Kidney (tissue), 14 donors: ENCODE results near the gene RFT1. TPM values are rescaled to one million over a fixed set of nuclear protein-coding genes. Genes with fewer than 3 reads are reported as not detected.

ENCODE experiments used
- DNase-seq, 5 donors: peaks; one replicate each; pipeline ENCODE4 v3.0.0-alpha.2; 2013 to 2020
- FAIRE-seq: peaks from 2 replicates; lab custom pipeline; 2012; peaks lifted over from hg19 to GRCh38; lab: Jason Lieb, UNC
- H3K27ac ChIP-seq, 2 donors: one replicate each; pipeline ENCODE4 v1.7.0; 2013; ENCODE audit warnings: low read depth in 2 of 2, low read length in 2 of 2, inconsistent platforms in 1 of 2
- H3K27me3 ChIP-seq: one replicate; pipeline ENCODE4 v1.7.1; 2013; ENCODE audit warnings: low read length, inconsistent platforms; ENCODE audit not compliant: control insufficient read depth, insufficient read depth
- H3K36me3 ChIP-seq, 3 donors: one replicate each; pipeline versions ENCODE4 v1.7.0 to v1.7.1; 2013; ENCODE audit warnings: low read length in 3 of 3, control low read depth in 1 of 3, inconsistent platforms in 1 of 3; ENCODE audit not compliant: insufficient read depth in 3 of 3, control insufficient read depth in 2 of 3
- H3K4me1 ChIP-seq, 3 donors: one replicate each; pipeline versions ENCODE4 v1.7.0 to v1.7.1; 2013; ENCODE audit warnings: low read length in 3 of 3, inconsistent platforms in 1 of 3, low read depth in 1 of 3; ENCODE audit not compliant: control insufficient read depth in 2 of 3, insufficient read depth in 2 of 3
- H3K4me3 ChIP-seq, 3 donors: one replicate each; pipeline versions ENCODE4 v1.7.0 to v1.8.1; 2013; ENCODE audit warnings: low read length in 3 of 3, control low read depth in 1 of 3, inconsistent platforms in 1 of 3
- H3K9ac ChIP-seq, 3 donors: one replicate each; pipeline versions ENCODE4 v1.7.0 to v1.7.1; 2013; ENCODE audit warnings: low read length in 3 of 3, control low read depth in 1 of 3, inconsistent platforms in 1 of 3
- H3K9me3 ChIP-seq, 3 donors: one replicate each; pipeline versions ENCODE4 v1.7.0 to v1.7.1; 2013; ENCODE audit warnings: low read length in 3 of 3, control low read depth in 1 of 3, inconsistent platforms in 1 of 3; ENCODE audit not compliant: control insufficient read depth in 2 of 3, insufficient read depth in 1 of 3
- CTCF ChIP-seq: IDR thresholded peaks from 3 replicates; pipeline ENCODE4 v1.5.1; 2012; ENCODE audit warnings: mild to moderate bottlenecking, moderate library complexity, borderline replicate concordance; ENCODE audit not compliant: insufficient read depth; ENCODE audit errors: extremely low read depth
- intact Hi-C: fragments of 100-400 bp; cut with DNase I; formaldehyde crosslinking; loops from one replicate; pipeline ENCODE4 v1.11.1; 2022
- polyA plus RNA-seq: library from polyadenylated mRNA; stranded (reverse); fragments of 350-450 nt; fragmentation: Illumina TruSeq; extraction: RNeasy Lipid Tissue Mini Kit (QIAGEN cat#74804); gene quantifications from one replicate; pipeline ENCODE4 v1.2.3, GENCODE V29; 2014; ENCODE audit warnings: low read depth, low replicate concordance; ENCODE audit not compliant: insufficient read depth
- total RNA-seq: library from RNA; stranded (reverse); fragmentation: NEBNext Ultra II Directional; extraction: Animal tissue kit (Norgen Biotek cat#: 25700); gene quantifications from one replicate; pipeline ENCODE4 v1.2.1, GENCODE V29; 2021
- donor health status: control.
- donor health status: control.
- donor health status: control.
- donor health status: control.
- donor health status: control.
- donor health status: DM: yes; HTN: yes; CAD: no.
- donor health status: Normal renal cell carcinoma (clear cell type).

Gene RFT1
- total and polyA plus RNA-seq, 2 donors from 2014 or later, result 14.7 to 22.8 TPM

GRCh38 chr3:53102601-53103147 lies 27.6 kb downstream of the RFT1 start:
- H3K27ac ChIP-seq, result no peak overlapping the region
- no peaks in the 10 kb centered on the region for H3K27me3 ChIP-seq
- FAIRE-seq, result no peak
- DNase-seq, result peak in 2 of 5 donors; percentile 10 to 26
- H3K4me3 ChIP-seq, result no peak overlapping the region
- H3K36me3 ChIP-seq, result peaks cover 3 to 22% (median 21%) of the 10 kb centered on the region in 3 donors
- intact Hi-C loops, result no loop called here
- TF ChIP-seq CTCF, result no peak
- H3K9me3 ChIP-seq, result no peaks in the 10 kb centered on the region
- H3K9ac ChIP-seq, result no peak overlapping the region
- no peaks in the 10 kb centered on the region for H3K4me1 ChIP-seq

GRCh38 chr3:53101956-53102355 lies 28.3 kb downstream of the RFT1 start:
- Histone ChIP-seq H3K27ac (no peak overlapping the region), H3K4me3 (no peak overlapping the region), H3K9me3 (no peaks in the 10 kb centered on the region), H3K9ac (no peak overlapping the region), H3K27me3 (no peaks in the 10 kb centered on the region), H3K36me3 (peaks cover 3 to 22% (median 21%) of the 10 kb centered on the region in 3 donors), H3K4me1 (no peaks in the 10 kb centered on the region)
- intact Hi-C loops, result no loop called here
- no peak for DNase-seq
- TF ChIP-seq CTCF, result no peak
- no peak for FAIRE-seq

GRCh38 chr3:53100818-53101466 lies 29.3 kb downstream of the RFT1 start:
- H3K27ac ChIP-seq, result no peak overlapping the region
- H3K4me3 ChIP-seq, result no peak overlapping the region
- intact Hi-C loops, result no loop called here
- TF ChIP-seq CTCF, result no peak
- FAIRE-seq, result no peak
- H3K36me3 ChIP-seq, result peaks cover 3 to 22% (median 21%) of the 10 kb centered on the region in 3 donors
- DNase-seq, result peak in 3 of 5 donors; percentile 32 to 68 (median 44)
- H3K9ac ChIP-seq, result no peak overlapping the region
- H3K9me3 ChIP-seq, result no peaks in the 10 kb centered on the region
- H3K4me1 ChIP-seq, result no peaks in the 10 kb centered on the region
- H3K27me3 ChIP-seq, result no peaks in the 10 kb centered on the region
